Mammary epithelial cell (primary cell): ENCODE results near the gene AGPAT3.

Experiments used
- EZH2 ChIP-seq: IDR thresholded peaks from 2 replicates; pipeline ENCODE4 v1.6.1; 2012; ENCODE audit warnings: low read length, inconsistent platforms, borderline replicate concordance
- TF ChIP-seq, protein P1 (sequence below), 2 donors: IDR thresholded peaks in 1 of 2; conservative IDR thresholded peaks in 1 of 2; 2 replicates each; pipeline ENCODE4 v1.5.1; 2011 to 2012; ENCODE audit warnings: inconsistent platforms in 2 of 2, low read length in 2 of 2, mild to moderate bottlenecking in 2 of 2, control low read depth in 1 of 2, low read depth in 1 of 2; ENCODE audit not compliant: insufficient read depth in 1 of 2; ENCODE audit errors: extremely low read depth in 1 of 2

GRCh38 chr21:43994085-43994484 lies 129.1 kb downstream of the AGPAT3 start:
- TF ChIP-seq, protein P1, sequence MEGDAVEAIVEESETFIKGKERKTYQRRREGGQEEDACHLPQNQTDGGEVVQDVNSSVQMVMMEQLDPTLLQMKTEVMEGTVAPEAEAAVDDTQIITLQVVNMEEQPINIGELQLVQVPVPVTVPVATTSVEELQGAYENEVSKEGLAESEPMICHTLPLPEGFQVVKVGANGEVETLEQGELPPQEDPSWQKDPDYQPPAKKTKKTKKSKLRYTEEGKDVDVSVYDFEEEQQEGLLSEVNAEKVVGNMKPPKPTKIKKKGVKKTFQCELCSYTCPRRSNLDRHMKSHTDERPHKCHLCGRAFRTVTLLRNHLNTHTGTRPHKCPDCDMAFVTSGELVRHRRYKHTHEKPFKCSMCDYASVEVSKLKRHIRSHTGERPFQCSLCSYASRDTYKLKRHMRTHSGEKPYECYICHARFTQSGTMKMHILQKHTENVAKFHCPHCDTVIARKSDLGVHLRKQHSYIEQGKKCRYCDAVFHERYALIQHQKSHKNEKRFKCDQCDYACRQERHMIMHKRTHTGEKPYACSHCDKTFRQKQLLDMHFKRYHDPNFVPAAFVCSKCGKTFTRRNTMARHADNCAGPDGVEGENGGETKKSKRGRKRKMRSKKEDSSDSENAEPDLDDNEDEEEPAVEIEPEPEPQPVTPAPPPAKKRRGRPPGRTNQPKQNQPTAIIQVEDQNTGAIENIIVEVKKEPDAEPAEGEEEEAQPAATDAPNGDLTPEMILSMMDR (conservative IDR thresholded peaks at IDR 0.05 in 1 of 2, IDR thresholded peaks at IDR 0.05 in 1 of 2; ENCODE audit: extremely low read depth in 1 of 2, insufficient read depth in 1 of 2, low read depth in 1 of 2, low read length in 2 of 2): no peak
- no peak for TF ChIP-seq EZH2
